UCSD-AML1 (cell line): ENCODE results near the gene NDUFS2.
A peak's percentile ranks its signal among the peaks of the same experiment; 100 is the strongest.

Experiments
- DNase-seq: peaks from one replicate; lab custom pipeline; 2025; ENCODE audit not compliant: unreplicated experiment; lab: John Stamatoyannopoulos, UW

NDUFS2 gene

DNA sequence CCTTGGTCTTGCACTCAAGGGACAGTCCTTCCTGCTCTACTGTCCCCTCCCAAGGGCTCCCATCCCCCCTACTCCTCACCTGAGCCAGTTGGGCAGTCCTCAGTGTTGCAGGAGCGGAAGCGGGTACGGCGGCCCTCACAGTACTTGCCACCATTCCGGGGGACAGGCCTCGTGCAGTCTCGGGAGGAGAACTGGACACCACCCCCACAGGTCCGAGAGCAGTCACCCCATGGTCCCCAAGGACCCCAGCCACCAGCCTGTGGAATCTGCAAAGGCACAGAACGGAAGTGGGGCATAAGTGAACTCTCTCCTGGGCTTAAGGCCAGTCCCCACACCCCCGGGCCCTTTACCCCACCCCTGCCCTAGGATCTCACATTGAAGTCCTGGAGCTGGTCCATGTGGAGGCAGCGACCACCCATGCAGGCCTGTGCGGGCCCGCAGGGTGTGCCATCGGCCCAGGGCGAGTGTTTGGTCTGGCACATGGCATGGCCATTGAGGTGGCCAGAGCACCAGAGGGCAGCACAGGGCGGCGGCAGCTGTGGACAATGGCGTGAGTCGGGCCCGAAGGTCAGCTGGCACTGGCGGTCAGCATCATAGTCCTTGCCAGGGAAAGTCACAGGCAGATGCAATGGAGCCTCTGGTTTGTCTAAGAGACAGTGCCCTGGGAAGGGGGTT lies 8.5 kb upstream of the NDUFS2 start:
- DNase-seq = no peak

DNA sequence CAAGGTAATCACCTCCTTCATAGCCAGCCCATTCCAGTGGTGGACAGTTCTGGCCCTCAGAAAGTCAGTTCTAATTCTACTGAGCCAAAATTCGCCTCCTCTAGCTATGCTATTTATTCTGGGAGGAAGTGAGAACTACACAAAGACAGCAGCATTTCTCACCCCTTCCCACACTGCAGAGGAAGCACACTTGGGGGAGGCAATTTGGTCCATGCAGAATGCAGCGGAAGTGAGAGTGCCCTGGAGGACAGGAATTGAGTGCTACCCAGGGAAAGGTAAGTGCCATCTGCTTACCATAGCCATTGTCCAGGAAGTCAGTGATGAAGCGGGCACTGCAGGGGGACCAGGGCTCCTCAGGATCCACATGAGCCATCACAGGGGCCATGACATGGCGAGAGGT lies 7.0 kb upstream of the NDUFS2 start:
- DNase-seq = no peak

DNA sequence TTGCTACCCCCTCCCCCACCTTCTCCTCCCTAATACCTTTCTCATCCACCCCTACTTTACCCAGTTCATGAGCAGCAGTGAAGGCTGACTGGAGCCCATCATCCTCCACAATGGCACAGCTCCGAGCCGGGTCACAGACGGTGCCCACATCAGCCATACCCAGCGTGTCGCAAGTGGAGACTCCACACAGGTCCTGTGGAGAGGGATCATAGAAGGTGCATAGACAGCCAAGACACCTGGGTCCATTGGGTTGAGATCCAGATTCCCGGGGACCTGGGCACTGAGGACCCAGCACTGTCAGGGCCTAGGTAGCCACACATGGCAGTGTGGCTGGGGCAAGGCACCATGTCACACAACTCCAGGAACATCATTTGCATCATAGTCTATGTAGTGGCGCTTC lies 6.1 kb upstream of the NDUFS2 start:
- no peak for DNase-seq

DNA sequence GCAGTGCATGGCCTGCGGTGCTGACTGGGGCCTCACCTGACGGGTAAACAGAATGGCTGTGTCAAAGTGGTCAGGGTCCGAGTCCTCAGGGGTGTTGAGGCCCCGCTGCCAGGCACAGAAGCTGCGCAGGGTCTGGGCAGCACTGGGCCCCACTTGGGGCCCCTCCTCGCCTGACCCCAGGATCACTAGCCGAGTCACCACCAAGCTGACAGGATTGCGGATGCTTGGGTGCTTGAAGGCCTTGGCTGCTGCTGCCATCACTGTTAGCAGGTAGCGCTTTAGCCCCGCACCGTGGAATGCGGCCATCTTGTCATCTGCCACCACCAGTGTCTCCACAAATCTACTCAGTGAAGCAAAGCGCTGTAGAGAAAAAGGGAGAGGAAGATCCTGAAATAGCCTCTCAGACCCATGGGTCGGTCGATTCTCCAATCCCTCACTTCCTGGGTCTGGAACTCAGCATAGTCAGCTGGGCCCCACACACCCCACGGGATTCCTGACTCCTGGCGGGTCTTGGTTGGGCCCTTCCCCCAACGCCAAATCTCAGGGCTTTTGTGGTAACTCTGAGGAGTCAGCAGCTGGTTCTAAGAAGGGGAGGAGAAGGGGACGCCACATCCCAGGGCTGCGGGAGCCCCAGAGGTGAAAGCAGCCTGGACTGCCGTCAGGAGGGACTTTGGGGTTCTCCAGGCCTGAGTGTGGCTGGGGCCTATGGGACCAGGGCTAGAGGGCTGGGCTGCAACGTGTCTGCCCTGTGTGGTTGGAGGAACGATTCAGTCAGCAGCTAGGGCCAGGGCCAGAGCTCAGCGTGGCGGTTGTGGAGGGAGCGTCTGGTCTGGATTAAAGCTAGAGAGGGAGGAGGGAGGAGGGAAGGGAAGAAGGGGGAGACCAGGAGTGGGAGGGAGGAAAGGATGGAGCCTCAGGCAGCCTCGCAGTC lies 5.4 kb upstream of the NDUFS2 start:
- DNase-seq = no peak

DNA sequence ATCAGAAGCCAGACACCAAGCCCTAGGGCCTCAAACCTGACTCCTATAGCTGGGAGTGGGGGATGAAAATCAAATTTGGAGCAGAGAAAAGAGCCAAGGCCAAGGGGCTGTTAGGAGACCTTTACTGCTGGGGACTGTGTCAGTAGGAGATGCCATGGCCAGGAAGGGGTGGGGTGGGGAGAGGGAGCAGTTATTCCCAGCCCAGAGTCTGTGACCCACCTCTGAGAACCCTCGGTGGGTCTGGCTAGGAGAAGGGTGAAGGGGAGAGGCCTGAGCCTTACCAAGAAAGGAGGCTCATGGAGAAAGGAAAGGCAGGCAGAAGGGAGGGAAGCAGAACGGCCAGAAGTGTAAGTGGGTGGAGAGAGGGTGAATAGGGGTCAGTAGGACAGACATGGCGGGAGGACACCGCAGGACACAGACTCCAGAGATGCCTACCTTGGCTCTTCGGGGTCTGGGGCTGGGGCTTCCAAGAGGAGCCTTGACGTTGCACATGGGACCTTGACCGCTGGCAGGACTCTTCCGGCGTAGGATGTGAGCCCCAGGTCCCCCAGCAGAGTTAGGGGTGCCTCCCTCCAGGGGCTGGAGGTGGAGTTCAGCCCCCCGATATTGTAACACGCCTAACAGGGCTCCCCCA lies 4.5 kb upstream of the NDUFS2 start:
- no peak for DNase-seq

DNA sequence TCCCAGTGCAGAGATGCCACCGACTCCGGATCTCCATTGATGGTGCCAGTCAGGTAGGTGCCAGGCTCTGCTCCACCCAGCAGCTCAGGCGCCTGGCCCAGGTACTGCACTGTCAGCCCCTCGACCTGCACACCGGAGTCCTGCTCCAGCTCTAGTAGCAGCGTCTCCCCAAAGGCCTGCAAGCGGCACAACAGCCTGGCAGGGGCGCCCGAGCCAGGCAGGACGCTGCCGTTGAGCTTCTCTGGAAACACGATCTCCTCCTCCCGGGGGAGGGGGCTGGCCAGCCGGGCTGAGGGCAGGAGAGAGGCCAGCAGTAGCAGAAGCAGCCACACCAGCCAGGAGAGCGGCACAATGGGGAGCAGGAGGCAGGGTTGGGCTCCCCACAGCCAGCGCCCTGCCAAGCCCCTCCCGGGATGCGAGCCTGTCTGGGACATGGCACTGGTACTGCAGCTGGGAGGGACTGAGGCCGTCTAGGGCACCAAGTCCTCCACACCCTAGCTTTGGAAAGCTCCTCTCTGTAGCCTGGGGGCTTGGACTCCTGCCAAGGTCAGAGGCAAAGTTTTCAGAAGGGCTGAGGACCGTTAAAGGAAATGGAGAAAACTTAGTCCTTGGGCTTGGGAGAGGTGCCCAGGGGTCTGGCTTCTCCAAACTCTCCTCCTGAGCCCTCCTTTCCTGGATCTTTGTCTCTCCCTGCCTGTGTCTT lies 3.8 kb upstream of the NDUFS2 start:
- DNase-seq = peak; percentile 53

DNA sequence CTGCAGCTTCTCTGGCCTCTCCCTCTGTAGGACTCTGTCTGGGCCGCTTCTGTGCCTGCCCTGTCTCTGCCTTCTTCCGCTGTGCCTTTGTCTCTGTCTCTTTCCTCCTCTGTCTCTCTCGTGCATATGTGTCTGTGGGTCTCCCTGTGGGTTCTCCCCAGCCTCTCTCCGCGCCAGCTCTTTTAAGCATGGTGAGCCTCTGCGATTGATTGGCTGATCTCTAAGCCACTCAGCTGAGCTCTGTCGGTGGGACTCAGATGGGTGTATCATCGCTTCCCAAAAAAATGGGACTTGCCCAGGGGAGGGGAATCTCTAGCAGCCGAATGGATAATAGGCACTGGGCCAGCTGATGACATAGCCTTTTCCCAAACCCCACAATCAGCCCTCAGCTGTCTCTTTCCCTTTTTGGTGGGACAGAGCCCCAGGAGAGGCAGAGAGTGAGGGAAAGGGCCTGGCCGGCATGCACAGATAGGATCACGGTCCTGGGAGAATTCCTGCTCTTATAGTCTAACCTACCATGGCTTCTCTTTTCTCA lies 3.2 kb upstream of the NDUFS2 start, which contains the start of gene ADAMTS4:
Gene ADAMTS4, minus strand, starts transcription at position 158 of the 535 bp plus-strand sequence. CDS start 427 bp downstream, outside the sequence.
- DNase-seq = peak; percentile 76

DNA sequence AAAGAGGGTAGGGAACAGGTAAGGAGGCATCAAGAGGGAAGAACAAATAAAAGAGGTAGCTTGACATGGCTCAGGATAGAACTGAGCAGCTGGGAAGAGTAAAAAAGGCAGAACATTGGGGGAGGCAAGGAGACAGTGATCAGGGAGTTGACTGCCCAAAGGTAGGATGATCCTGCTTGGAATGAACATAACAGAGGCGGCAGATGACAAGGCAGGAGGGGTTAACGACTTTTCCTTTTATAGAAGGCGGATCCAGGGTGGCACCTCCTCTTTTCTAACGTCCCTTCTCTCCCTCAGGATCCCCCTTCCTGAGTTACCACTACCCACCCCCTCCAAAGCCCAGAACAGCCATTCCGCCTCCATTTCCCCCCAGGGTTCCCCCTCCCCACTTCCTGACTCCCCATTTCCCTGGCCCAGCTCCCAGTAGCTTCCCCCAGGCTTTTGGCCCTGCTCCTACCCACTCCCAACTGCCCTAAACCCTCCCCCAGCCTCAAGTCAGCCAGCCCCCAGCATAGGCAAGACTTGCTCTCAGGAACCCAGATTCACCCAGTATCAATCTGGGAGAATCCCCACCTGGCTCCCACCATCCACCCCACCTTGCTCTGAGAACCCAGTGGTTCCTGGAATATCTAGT lies 2.5 kb upstream of the NDUFS2 start:
- peak; percentile 37 for DNase-seq

DNA sequence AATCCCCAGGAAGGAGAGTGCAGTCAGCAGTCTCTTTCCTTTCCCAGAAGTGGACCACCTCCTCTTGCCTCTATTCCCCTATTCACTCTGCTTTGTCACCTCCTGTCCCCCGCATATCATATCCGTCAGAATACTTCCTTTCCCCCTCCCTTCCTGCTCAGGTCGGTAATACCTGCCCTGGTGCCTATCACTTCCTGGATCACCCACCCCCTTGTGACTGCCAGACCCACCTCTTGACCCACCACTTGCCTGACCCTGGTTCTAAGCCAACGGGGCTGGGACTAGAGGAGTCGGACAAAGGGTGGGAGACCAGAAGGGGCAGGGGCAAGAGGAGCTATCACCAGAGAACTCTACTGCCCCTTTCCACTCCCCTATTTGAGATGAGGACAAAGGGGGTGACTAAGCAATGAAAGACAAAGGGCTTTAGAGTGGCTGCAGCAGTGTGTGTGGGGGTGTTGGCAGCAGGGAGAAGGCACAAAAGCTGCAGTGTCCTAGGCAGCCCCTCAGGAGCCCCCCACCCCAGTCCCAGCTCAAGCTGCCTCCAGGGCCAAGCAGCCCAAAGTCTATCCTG lies 1.7 kb upstream of the NDUFS2 start:
- peak; percentile 69 for DNase-seq

DNA sequence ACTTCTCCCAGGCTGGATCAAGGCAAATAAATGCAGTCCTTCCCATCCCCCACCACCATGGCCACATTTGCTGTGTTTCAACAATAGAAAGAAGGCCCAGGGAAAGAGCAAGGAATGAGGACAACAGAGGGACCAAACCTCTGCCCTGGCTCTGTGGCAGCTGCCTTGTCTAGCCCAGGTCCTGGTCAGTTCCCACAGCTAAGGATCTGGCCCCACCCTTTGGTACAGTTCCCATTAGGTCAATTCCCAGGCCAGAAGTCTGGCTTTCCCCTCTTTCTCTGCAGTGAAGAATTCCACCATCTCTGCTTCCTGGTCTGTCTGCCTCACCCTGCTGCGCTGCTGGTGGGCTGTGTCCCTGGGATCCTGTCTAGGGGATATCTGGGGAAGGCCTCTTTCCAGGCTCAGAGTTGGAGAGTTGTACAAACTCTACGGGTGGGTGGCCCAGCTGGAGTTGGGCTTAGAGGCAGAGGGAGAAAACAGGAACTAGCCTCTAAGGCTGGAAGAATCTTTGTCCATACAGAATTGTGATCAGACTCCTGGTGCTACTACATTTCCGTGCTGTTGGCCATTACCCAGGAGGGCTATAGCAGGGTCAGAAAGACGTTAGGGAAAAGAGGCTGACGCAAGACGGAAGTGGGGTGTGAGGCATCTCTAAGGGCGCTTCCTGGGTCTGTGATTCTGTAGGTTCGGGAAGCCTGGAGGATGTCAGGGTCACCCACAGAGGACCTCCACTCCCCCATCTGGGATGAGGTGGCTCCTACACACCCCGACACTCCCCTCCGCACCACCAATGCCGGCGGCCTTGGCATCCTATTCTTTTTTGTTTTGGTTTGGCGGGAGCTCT lies 953 bp upstream of the NDUFS2 start:
- DNase-seq = peak; percentile 76

DNA sequence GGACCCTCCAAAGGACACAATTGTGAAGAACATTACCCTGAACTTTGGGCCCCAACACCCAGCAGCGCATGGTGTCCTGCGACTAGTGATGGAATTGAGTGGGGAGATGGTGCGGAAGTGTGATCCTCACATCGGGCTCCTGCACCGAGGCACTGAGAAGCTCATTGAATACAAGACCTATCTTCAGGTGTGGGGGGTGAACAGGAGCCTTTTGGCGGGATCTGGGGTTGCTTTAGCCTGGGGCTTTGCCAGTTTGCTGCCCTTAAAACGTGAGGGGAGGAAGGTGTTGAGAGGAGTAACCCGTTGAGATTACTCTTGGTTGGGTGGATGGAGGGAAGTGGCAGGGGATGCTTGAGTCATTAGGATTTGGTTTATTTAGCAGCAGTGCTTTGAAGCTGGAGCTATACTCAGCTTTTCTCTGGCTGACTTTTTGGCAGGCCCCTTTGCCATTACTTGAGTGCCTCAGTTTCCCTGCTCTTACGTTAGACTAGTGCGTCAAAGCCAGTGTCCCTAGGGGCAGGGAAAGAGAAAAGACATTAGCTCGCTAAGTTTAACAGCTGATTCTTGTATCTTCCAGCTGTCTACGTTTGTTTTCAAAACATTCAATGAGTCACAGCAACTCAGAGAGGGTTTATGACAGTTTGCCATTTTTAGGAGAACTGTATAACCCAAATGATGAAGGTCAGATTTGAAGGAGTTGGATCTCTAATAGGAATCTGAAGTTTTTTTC lies 4.4 kb downstream of the NDUFS2 start:
- no peak for DNase-seq

DNA sequence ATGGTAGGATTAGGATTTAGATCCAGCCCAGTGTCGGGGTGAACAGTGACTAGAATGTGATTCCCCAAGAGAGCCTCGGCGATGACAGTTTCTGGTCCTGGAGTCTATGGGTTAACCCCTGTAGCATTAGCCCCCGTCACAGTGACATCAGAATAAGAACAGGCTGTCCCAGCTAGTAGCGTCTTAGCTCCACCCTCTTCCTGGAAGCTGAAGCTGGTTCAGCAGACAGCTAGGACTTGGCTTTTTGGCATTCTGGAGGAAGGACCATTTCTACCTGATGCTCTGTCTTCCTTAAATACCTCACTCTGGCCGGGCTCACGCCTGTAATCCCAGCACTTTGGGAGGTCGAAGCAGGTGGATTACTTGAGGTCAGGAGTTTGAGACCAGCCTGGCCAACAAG lies 5.0 kb downstream of the NDUFS2 start:
- no peak for DNase-seq

DNA sequence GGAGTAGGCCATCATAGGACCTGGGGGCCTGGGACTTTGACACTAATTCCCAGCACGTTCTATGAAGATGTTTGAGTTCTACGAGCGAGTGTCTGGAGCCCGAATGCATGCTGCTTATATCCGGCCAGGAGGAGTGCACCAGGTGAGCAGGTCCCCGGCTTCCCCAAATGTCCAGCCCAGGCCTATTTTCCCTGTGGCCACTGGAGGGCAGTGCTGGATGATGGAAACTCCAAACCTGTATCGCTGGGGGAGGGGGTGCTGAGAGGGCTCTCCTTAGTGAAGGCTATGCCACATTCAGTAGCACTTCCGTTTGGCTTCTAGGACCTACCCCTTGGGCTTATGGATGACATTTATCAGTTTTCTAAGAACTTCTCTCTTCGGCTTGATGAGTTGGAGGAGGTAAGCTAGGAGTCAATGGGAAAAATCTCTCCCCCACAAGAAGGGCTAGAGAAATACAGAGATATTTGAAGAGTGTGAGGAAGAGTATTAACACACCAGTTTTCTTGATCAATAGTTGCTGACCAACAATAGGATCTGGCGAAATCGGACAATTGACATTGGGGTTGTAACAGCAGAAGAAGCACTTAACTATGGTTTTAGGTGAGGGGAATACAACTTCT lies 7.7 kb downstream of the NDUFS2 start:
- DNase-seq = peak; percentile 77

DNA sequence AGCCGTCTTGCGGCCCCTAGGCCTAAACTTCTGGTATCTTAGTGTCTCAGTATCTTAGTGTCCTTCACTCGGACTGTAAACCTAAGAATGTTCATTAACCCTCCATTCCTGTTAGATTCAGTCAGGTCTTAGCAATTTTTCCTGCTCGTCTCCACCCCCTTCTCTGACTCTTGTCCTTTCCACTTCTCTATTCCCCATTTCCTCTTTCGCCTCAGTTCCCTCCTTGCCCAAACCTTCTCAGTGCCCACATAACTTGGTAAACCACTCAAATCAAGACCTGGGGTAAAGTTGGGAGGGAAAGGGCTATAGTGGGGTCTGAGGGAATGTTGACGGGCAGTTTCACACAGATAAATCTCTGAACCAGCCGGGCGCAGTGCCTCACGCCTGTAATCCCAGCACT lies 12.2 kb downstream of the NDUFS2 start:
- DNase-seq = no peak

DNA sequence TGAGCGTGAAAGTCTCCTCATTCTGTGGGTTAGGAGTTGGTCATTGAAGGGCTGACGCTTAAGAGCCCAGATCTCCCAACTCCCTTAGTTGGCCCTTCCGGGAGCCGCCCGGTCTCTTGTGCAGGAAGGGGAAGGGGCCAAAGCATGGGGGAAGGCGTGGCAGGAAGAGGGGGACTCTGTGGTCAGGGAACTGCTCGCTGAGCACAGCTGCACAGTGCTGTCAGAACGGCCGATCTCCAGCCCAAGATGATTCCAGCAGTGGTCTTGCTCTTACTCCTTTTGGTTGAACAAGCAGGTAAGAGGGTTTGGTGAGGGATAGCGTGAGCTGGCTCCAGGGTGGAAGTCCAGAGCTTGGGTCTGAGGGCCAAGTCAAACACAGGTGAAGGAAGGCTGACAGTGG lies 12.9 kb downstream of the NDUFS2 start, which contains the start of gene FCER1G:
Gene FCER1G, plus strand, starts transcription at position 220 of the 400 bp plus-strand sequence. Its CDS starts 27 bp downstream, at position 247.
- DNase-seq = peak; percentile 85

DNA sequence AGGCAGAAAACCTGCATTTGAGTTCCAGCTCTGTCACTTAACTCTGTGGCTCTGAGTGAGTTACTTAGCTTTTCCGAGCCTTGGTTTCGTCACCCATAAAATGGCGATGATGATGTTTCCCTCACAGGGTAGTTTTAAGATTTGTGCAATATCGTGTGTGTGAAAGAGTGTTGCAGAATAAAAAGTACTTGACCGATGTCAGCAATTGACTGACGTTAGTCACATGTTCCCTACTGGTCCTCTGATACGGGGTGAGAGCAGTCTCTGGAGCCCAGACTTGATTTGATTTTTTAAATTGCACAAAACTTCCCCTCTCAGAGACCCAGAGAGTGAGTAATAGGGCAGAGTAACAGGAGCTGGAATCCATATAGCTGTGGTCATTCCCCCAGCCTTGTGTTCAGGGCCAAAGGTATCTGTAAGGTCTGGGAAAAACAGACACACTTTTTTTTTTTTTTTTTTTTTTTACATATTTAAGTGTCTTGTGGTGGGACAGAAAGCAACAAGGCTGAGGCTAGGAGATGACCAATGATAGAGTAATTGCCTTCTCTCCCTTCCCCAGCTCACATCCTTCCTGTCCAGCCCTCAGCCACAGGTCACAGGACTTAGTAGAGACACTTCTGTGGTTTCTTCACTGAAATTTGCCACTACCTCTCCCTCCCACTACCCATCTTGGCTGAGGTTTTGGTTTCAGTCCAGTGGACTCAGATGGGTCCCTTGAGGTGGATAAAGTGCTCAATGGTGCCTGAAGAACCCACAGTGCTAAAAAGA lies 15.0 kb downstream of the NDUFS2 start:
- DNase-seq = peak; percentile 33

DNA sequence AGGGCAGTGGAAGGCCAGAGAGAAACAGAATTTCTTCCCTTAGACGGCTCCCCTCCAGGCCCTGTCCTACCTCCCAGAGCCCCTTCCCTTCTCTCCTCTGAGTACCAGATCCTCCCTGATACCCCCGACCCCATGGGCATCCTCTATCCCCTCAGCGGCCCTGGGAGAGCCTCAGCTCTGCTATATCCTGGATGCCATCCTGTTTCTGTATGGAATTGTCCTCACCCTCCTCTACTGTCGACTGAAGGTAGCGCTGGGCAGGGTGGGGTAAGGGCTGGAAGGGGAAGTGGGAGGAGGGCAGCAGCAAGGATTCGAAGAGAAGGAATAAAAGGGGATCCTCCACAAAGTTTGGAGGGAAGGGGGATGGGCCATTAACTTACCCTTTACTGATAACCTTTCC lies 15.7 kb downstream of the NDUFS2 start:
- no peak for DNase-seq
